ENCODE data around the gene MLN. TPM values are rescaled to one million over a fixed set of nuclear protein-coding genes. Genes with fewer than 3 reads are reported as not detected.

Gene MLN
- total RNA-seq, 1 experiment from 2014 or later, result not detected

GRCh38 chr6:33778444-33779121, 25.2 kb downstream of the MLN start:
- RAD21 ChIA-PET (ENCODE audit: low non-redundant PET in 1 of 2, low total read pairs in 2 of 2, uncharacterized antibody in 2 of 2, unreplicated experiment in 2 of 2), result no interaction called here
- ATAC-seq, result no peak
- Histone ChIP-seq H3K27ac (ENCODE audit: low read depth, low read length) (no peak overlapping the region), H4K20me1 (ENCODE audit: insufficient read depth) (no peaks in the 10 kb centered on the region), H3K36me3 (ENCODE audit: control insufficient read depth in 1 of 2, insufficient read depth in 2 of 2, low read length in 2 of 2) (peaks cover 32 to 58% of the 10 kb centered on the region in 2 experiments; a peak in 3 of 4 replicates), H3K9me2 (ENCODE audit: insufficient read depth) (no peaks in the 10 kb centered on the region), H3K79me2 (ENCODE audit: insufficient read depth, low read length) (no peaks in the 10 kb centered on the region), H3K4me3 (replicated peaks in 1 of 2; ENCODE audit: low read depth in 1 of 2, low read length in 2 of 2) (no peak overlapping the region), H3K4me2 (ENCODE audit: low read length) (no peak overlapping the region), H3K9ac (ENCODE audit: low read length) (no peak overlapping the region), H3K27me3 (ENCODE audit: insufficient read depth, low read length) (no peaks in the 10 kb centered on the region), H2AFZ (ENCODE audit: low read depth, low read length, poor library complexity, severe bottlenecking) (no peak overlapping the region), H3K4me1 (ENCODE audit: control insufficient read depth in 1 of 2, insufficient read depth in 2 of 2, low read length in 2 of 2) (peaks cover 28 to 41% of the 10 kb centered on the region in 2 experiments), H3K9me3 (ENCODE audit: control insufficient read depth in 1 of 2, insufficient read depth in 1 of 2, low read depth in 1 of 2, low read length in 2 of 2) (no peaks in the 10 kb centered on the region)
- POLR2A ChIA-PET, result interaction anchor here (1.6 kb wide), 1 partner anchor 7 kb away, joined by 3 read pairs; no protein-coding TSS in a partner anchor
- TF ChIP-seq, protein P1, sequence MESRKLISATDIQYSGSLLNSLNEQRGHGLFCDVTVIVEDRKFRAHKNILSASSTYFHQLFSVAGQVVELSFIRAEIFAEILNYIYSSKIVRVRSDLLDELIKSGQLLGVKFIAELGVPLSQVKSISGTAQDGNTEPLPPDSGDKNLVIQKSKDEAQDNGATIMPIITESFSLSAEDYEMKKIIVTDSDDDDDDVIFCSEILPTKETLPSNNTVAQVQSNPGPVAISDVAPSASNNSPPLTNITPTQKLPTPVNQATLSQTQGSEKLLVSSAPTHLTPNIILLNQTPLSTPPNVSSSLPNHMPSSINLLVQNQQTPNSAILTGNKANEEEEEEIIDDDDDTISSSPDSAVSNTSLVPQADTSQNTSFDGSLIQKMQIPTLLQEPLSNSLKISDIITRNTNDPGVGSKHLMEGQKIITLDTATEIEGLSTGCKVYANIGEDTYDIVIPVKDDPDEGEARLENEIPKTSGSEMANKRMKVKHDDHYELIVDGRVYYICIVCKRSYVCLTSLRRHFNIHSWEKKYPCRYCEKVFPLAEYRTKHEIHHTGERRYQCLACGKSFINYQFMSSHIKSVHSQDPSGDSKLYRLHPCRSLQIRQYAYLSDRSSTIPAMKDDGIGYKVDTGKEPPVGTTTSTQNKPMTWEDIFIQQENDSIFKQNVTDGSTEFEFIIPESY (IDR thresholded peaks at IDR 0.05; ENCODE audit: extremely low read depth, insufficient replicate concordance, low read length), result no peak
- no peak for TF ChIP-seq ZFX (IDR thresholded peaks at IDR 0.05)
- no peak for TF ChIP-seq ELF1 (IDR thresholded peaks at IDR 0.05; ENCODE audit: borderline replicate concordance, low read depth)
- no peak for TF ChIP-seq CBX3 (IDR thresholded peaks at IDR 0.05; ENCODE audit: low read depth)
- no peak for TF ChIP-seq MAX (IDR thresholded peaks at IDR 0.05)
- TF ChIP-seq EZH2 (IDR thresholded peaks at IDR 0.05), result no peak
- TF ChIP-seq YY1 (IDR thresholded peaks at IDR 0.05; ENCODE audit: extremely low read depth, insufficient replicate concordance, low read depth, low read length), result no peak
- no peak for TF ChIP-seq SP1 (IDR thresholded peaks at IDR 0.05; ENCODE audit: low read depth)
- DNase-seq (ENCODE audit: low read depth, low spot score), result no peak
- no TSS peak for BruUV-seq (replicated peaks)
- CTCF ChIA-PET, result interaction anchor here (2.0 kb wide), 1 partner anchor 9 kb away, joined by 4 read pairs; no protein-coding TSS in a partner anchor
- intact Hi-C loops (cut with micrococcal nuclease), result no loop called here
